IPS-18a (cell line): Measurements from ENCODE around the gene EMILIN3.
A peak's percentile ranks its signal among the peaks of the same experiment; 100 is the strongest.

Source experiments
- H3K27ac ChIP-seq: one replicate; pipeline ENCODE4 v1.5.1; 2013; ENCODE audit warnings: low read length
- H3K27me3 ChIP-seq: one replicate; pipeline ENCODE4 v1.6.1; 2013; ENCODE audit warnings: mild to moderate bottlenecking, low read length; ENCODE audit not compliant: control insufficient read depth, insufficient read depth
- H3K36me3 ChIP-seq: one replicate; pipeline ENCODE4 v1.6.1; 2013; ENCODE audit warnings: low read depth, low read length; ENCODE audit not compliant: control insufficient read depth
- H3K4me1 ChIP-seq: one replicate; pipeline ENCODE4 v1.6.1; 2013; ENCODE audit warnings: low read depth, low read length; ENCODE audit not compliant: control insufficient read depth
- H3K4me3 ChIP-seq: one replicate; pipeline ENCODE4 v1.5.1; 2013; ENCODE audit warnings: low read length
- H3K9ac ChIP-seq: one replicate; pipeline ENCODE4 v1.6.1; 2013; ENCODE audit warnings: mild to moderate bottlenecking, low read length, moderate library complexity
- H3K9me3 ChIP-seq: one replicate; pipeline ENCODE4 v1.6.1; 2013; ENCODE audit warnings: low read depth, low read length; ENCODE audit not compliant: control insufficient read depth

EMILIN3 gene

GRCh38 chr20:41350408-41350962, 16.1 kb downstream of the EMILIN3 start:
- Histone ChIP-seq H3K9me3 (no peaks in the 10 kb centered on the region), H3K4me3 (no peak overlapping the region), H3K27me3 (no peaks in the 10 kb centered on the region), H3K9ac (no peak overlapping the region), H3K27ac (no peak overlapping the region), H3K4me1 (no peaks in the 10 kb centered on the region), H3K36me3 (no peaks in the 10 kb centered on the region)

GRCh38 chr20:41349943-41350342, 16.7 kb downstream of the EMILIN3 start:
- Histone ChIP-seq H3K9me3 (no peaks in the 10 kb centered on the region), H3K36me3 (no peaks in the 10 kb centered on the region), H3K27me3 (no peaks in the 10 kb centered on the region), H3K4me3 (no peak overlapping the region), H3K9ac (no peak overlapping the region), H3K4me1 (no peaks in the 10 kb centered on the region), H3K27ac (no peak overlapping the region)

- H3K4me1 ChIP-seq: no peaks in the 10 kb centered on the region
- H3K27ac ChIP-seq: no peak overlapping the region
- no peaks in the 10 kb centered on the region for H3K9me3 ChIP-seq
- no peak overlapping the region for H3K9ac ChIP-seq
- H3K36me3 ChIP-seq: no peaks in the 10 kb centered on the region
- no peak overlapping the region for H3K4me3 ChIP-seq
- no peaks in the 10 kb centered on the region for H3K27me3 ChIP-seq
Measured at GRCh38 chr20:41349266-41349665, 17.4 kb downstream of the EMILIN3 start.

GRCh38 chr20:41348430-41349172, 18.0 kb downstream of the EMILIN3 start:
- Histone ChIP-seq H3K4me3 (no peak overlapping the region), H3K27me3 (no peaks in the 10 kb centered on the region), H3K9me3 (no peaks in the 10 kb centered on the region), H3K9ac (no peak overlapping the region), H3K36me3 (no peaks in the 10 kb centered on the region), H3K27ac (no peak overlapping the region), H3K4me1 (no peaks in the 10 kb centered on the region)

GRCh38 chr20:41347523-41348429, 18.8 kb downstream of the EMILIN3 start:
- Histone ChIP-seq H3K4me1 (no peaks in the 10 kb centered on the region), H3K9ac (no peak overlapping the region), H3K27me3 (no peaks in the 10 kb centered on the region), H3K4me3 (no peak overlapping the region), H3K27ac (no peak overlapping the region), H3K36me3 (no peaks in the 10 kb centered on the region), H3K9me3 (no peaks in the 10 kb centered on the region)

- Histone ChIP-seq H3K27ac (no peak overlapping the region), H3K9me3 (no peaks in the 10 kb centered on the region), H3K27me3 (no peaks in the 10 kb centered on the region), H3K4me3 (no peak overlapping the region), H3K36me3 (no peaks in the 10 kb centered on the region), H3K9ac (no peak overlapping the region), H3K4me1 (no peaks in the 10 kb centered on the region)
Measured at GRCh38 chr20:41345729-41346067, 20.9 kb downstream of the EMILIN3 start.

- no peaks in the 10 kb centered on the region for H3K4me1 ChIP-seq
- H3K27me3 ChIP-seq: no peaks in the 10 kb centered on the region
- no peak overlapping the region for H3K4me3 ChIP-seq
- no peaks in the 10 kb centered on the region for H3K36me3 ChIP-seq
- H3K27ac ChIP-seq: no peak overlapping the region
- H3K9ac ChIP-seq: no peak overlapping the region
- H3K9me3 ChIP-seq: no peaks in the 10 kb centered on the region
Measured at GRCh38 chr20:41344938-41345728, 21.5 kb downstream of the EMILIN3 start.

- Histone ChIP-seq H3K9me3 (no peaks in the 10 kb centered on the region), H3K4me3 (no peak overlapping the region), H3K9ac (no peak overlapping the region), H3K36me3 (no peaks in the 10 kb centered on the region), H3K27ac (no peak overlapping the region), H3K4me1 (peaks cover 2% of the 10 kb centered on the region), H3K27me3 (peaks cover 2% of the 10 kb centered on the region)
Measured at GRCh38 chr20:41344477-41344876, 22.1 kb downstream of the EMILIN3 start.

GRCh38 chr20:41342474-41343464, 23.8 kb downstream of the EMILIN3 start:
- Histone ChIP-seq H3K4me1 (peaks cover 3% of the 10 kb centered on the region), H3K36me3 (no peaks in the 10 kb centered on the region), H3K27me3 (peaks cover 10% of the 10 kb centered on the region), H3K4me3 (no peak overlapping the region), H3K27ac (no peak overlapping the region), H3K9me3 (no peaks in the 10 kb centered on the region), H3K9ac (no peak overlapping the region)

- H3K27me3 ChIP-seq: peaks cover 10% of the 10 kb centered on the region
- no peak within 1 kb of the TSS for H3K27ac ChIP-seq
- H3K4me1 ChIP-seq: peaks cover 3% of the 10 kb centered on the region
- no peak within 1 kb of the TSS for H3K9ac ChIP-seq
- no peaks in the 10 kb centered on the region for H3K9me3 ChIP-seq
- H3K36me3 ChIP-seq: no peaks in the 10 kb centered on the region
- peak within 1 kb of the TSS; percentile 62 for H3K4me3 ChIP-seq
Measured at GRCh38 chr20:41340327-41341055, 26.1 kb downstream of the EMILIN3 start, which contains the start of gene LPIN3. Gene LPIN3 (plus strand): TSS chr20:41340821. CDS start chr20:41345804, 4,983 bp downstream.
